Endothelial cell of umbilical vein (primary cell): ENCODE data around the gene CSNK1E. TPM values are rescaled to one million over a fixed set of nuclear protein-coding genes. Genes with fewer than 3 reads are reported as not detected.

Source experiments
- BruUV-seq: library from RNA; stranded (reverse); fragments of 400-500 nt; replicated peaks from 2 replicates; lab custom pipeline; 2021; lab: Mats Ljungman, UMichigan
- CTCF ChIA-PET: fragments of 300-600, 350-600 bp; sonication (Branson Sonifier 250); formaldehyde crosslinking; loops from one replicate; lab custom pipeline; 2021; ENCODE audit warnings: antibody characterized with exemption, inconsistent platforms; lab: Charles Lee
- POLR2A ChIA-PET: fragments of 300-600, 350-600 bp; sonication (Branson Sonifier 250); formaldehyde crosslinking; loops from one replicate; lab custom pipeline; 2021; ENCODE audit warnings: antibody characterized with exemption, inconsistent platforms; lab: Charles Lee
- DNase-seq: peaks from one replicate; pipeline ENCODE4 v3.0.0-alpha.2; 2011; ENCODE audit warnings: low read depth, low spot score
- FAIRE-seq: peaks from 2 replicates; lab custom pipeline; 2011; peaks lifted over from hg19 to GRCh38; lab: Jason Lieb, UNC
- H2AFZ ChIP-seq: 2 replicates; pipeline ENCODE4 v1.6.0; 2012; ENCODE audit warnings: low read depth, low read length, control low read depth, inconsistent platforms
- H3K27ac ChIP-seq: 2 replicates; pipeline ENCODE4 v1.5.1; 2011; ENCODE audit warnings: low read depth, mild to moderate bottlenecking, control low read depth, low read length, moderate library complexity; ENCODE audit not compliant: insufficient read depth
- H3K27me3 ChIP-seq, 2 experiments: 2 replicates each; pipeline versions ENCODE4 v1.6.0 to v1.6.1; 2011; ENCODE audit warnings: low read length in 2 of 2, mixed read lengths in 1 of 2; ENCODE audit not compliant: control insufficient read depth in 2 of 2, insufficient read depth in 2 of 2
- H3K36me3 ChIP-seq, 2 experiments: 2 replicates in 1 of 2; 3 replicates in 1 of 2; pipeline ENCODE4 v1.5.1; 2011; ENCODE audit warnings: low read length in 2 of 2, mild to moderate bottlenecking in 1 of 2, moderate library complexity in 1 of 2; ENCODE audit not compliant: control insufficient read depth in 2 of 2, insufficient read depth in 2 of 2; ENCODE audit errors: extremely low read depth in 1 of 2
- H3K4me1 ChIP-seq: 3 replicates; pipeline ENCODE4 v1.5.1; 2011; ENCODE audit warnings: mild to moderate bottlenecking, low read length; ENCODE audit not compliant: control insufficient read depth, insufficient read depth; ENCODE audit errors: extremely low read depth
- H3K4me2 ChIP-seq: 2 replicates; pipeline ENCODE4 v1.6.1; 2011; ENCODE audit warnings: low read length, control low read depth, mixed read lengths; ENCODE audit not compliant: insufficient read depth
- H3K4me3 ChIP-seq, 3 experiments: fragments of 200-600 bp in 1 of 3; sonication (generic), shearing (Covaris generic) in 1 of 3; replicated peaks in 1 of 3; 2 replicates each; pipeline ENCODE4 v1.5.1; 2011 to 2016; ENCODE audit warnings: control low read depth in 3 of 3, low read length in 3 of 3, mild to moderate bottlenecking in 2 of 3, inconsistent platforms in 1 of 3, low read depth in 1 of 3, moderate library complexity in 1 of 3; ENCODE audit not compliant: insufficient read depth in 1 of 3
- H3K79me2 ChIP-seq: 2 replicates; pipeline ENCODE4 v1.6.0; 2012; ENCODE audit warnings: low read length, inconsistent platforms; ENCODE audit not compliant: control insufficient read depth, insufficient read depth
- H3K9ac ChIP-seq: replicated peaks from 2 replicates; pipeline ENCODE3; 2011; ENCODE audit warnings: low read length, control low read depth; ENCODE audit not compliant: insufficient read depth; ENCODE audit errors: extremely low read depth
- H3K9me1 ChIP-seq: replicated peaks from 3 replicates; pipeline ENCODE4 v1.6.0; 2011; ENCODE audit warnings: mild to moderate bottlenecking, low read length; ENCODE audit not compliant: control insufficient read depth, insufficient read depth; ENCODE audit errors: extremely low read depth
- H3K9me3 ChIP-seq: replicated peaks from 2 replicates; pipeline ENCODE4 v1.5.1; 2012; ENCODE audit warnings: low read length, inconsistent platforms; ENCODE audit not compliant: control insufficient read depth, insufficient read depth
- H4K20me1 ChIP-seq: replicated peaks from 2 replicates; pipeline ENCODE3; 2011; ENCODE audit warnings: mild to moderate bottlenecking, low read length; ENCODE audit not compliant: control insufficient read depth, insufficient read depth; ENCODE audit errors: extremely low read depth
- CTCF ChIP-seq, 2 donors: IDR thresholded peaks; 1 replicate in 1 of 2; 2 replicates in 1 of 2; pipeline ENCODE4 v1.5.1; 2011; ENCODE audit warnings: low read length in 2 of 2, mild to moderate bottlenecking in 2 of 2, moderate library complexity in 2 of 2, control low read depth in 1 of 2, inconsistent platforms in 1 of 2, low read depth in 1 of 2; ENCODE audit not compliant: insufficient read depth in 1 of 2; ENCODE audit errors: extremely low read depth in 1 of 2
- EZH2 ChIP-seq: IDR thresholded peaks from 2 replicates; pipeline ENCODE4 v1.6.1; 2012; ENCODE audit warnings: borderline replicate concordance, low read depth, mild to moderate bottlenecking, moderate library complexity, low read length, inconsistent platforms; ENCODE audit not compliant: severe bottlenecking
- FOS ChIP-seq: IDR thresholded peaks from 2 replicates; pipeline ENCODE4 v1.6.1; 2011; ENCODE audit warnings: mild to moderate bottlenecking, low read length, moderate library complexity, borderline replicate concordance; ENCODE audit not compliant: insufficient read depth
- JUN ChIP-seq: IDR thresholded peaks from 2 replicates; pipeline ENCODE4 v1.6.1; 2011; ENCODE audit warnings: borderline replicate concordance, low read depth; ENCODE audit not compliant: insufficient read length, insufficient read depth
- MYC ChIP-seq: IDR thresholded peaks from one replicate; pipeline ENCODE4 v1.6.1; 2011; ENCODE audit warnings: mild to moderate bottlenecking, low read depth, low read length
- POLR2A ChIP-seq: IDR thresholded peaks from 2 replicates; pipeline ENCODE4 v1.6.1; 2012; ENCODE audit warnings: low read depth, mild to moderate bottlenecking, control low read depth, low read length
- dilution Hi-C: fragments of 300-500 bp; cut with MboI; formaldehyde crosslinking; loops from one replicate; pipeline ENCODE4 v1.15.0; 2019; ENCODE audit warnings: low sequenced_read_pairs; ENCODE audit not compliant: extremely low pct_ligation_motif_present
- intact Hi-C: fragments of 100-400 bp; cut with micrococcal nuclease; formaldehyde crosslinking; loops from one replicate; pipeline ENCODE4 v1.10.0; 2022
- polyA plus RNA-seq, 4 experiments: library from polyadenylated mRNA; depleted of rRNA in 3 of 4; stranded (reverse) in 3 of 4; unstranded in 1 of 4; fragments of >200 nt; gene quantifications; 2 replicates each; pipeline versions ENCODE4 v1.2.1 to v1.2.3, GENCODE V29; 2011 to 2012; ENCODE audit warnings: missing spikeins in 1 of 4
- total RNA-seq: library from RNA; stranded (reverse); gene quantifications from 2 replicates; pipeline ENCODE4 v1.2.3, GENCODE V29; 2021
- TF ChIP-seq, protein P1 (sequence below): IDR thresholded peaks from 2 replicates; pipeline ENCODE4 v1.6.1; 2011; ENCODE audit not compliant: insufficient read depth, insufficient read length

The CSNK1E gene
- total and polyA plus RNA-seq, 2 donors (not counting 3 experiments of a cell fraction or from before 2014, with no cell fraction given): 259 to 262 TPM

DNA sequence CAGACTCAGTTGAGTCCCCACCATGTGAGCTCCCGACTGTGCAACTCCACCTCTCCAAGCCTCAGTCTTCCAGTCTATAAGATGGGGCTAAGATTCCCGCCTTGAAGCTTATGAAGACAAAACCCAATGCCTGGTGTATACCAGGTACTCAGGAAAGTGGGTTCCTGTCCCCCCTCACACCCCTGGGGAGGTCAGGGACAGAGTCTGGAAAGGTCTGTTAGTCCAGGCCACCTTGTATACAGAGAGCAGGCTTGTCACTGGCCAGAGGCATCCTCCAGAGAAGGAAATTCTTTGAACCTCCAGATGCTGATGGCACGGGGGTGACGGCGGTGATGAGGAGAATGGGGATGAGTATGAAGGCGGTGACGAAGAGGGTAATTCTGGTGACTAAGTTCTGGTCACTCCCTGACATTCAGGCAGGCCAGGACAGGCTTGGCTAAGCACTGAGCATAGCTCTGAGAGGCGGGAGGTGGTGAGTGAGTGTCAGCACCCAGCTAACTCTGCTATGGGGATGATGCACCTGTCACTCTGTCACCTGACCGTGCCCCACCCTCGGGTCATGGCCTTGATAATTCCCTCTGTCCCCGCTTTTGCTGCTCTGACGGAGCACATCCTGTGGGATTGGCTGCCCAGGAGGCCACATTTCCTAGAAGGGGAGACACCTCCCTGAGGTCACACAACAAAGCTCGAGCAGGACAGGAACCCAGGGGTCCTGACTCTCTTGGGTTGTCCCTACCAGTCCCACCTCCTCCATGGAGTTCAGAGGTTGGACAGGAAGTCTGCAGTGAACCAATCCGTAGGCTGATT is 30.9 kb upstream of the CSNK1E start:
- FAIRE-seq (no peak), DNase-seq (no peak)
- CTCF ChIA-PET: interaction anchor here (0.7 to 1.8 kb wide), 5 partner anchors 10 to 296 kb away, joined by 3 to 10 read pairs (median 3); no protein-coding TSS in a partner anchor
- Histone ChIP-seq H3K27ac (no peak overlapping the region), H3K9ac (no peak overlapping the region), H3K79me2 (no peaks in the 10 kb centered on the region), H3K4me2 (no peak overlapping the region), H2AFZ (no peak overlapping the region), H3K27me3 (no peaks in the 10 kb centered on the region), H4K20me1 (no peaks in the 10 kb centered on the region), H3K9me1 (no peaks in the 10 kb centered on the region), H3K9me3 (no peaks in the 10 kb centered on the region), H3K4me3 (no peak overlapping the region), H3K36me3 (no peaks in the 10 kb centered on the region), H3K4me1 (no peaks in the 10 kb centered on the region)
- TSS peak; percentile 2 for BruUV-seq
- TF ChIP-seq, protein P1, sequence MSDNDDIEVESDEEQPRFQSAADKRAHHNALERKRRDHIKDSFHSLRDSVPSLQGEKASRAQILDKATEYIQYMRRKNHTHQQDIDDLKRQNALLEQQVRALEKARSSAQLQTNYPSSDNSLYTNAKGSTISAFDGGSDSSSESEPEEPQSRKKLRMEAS: no peak
- no peak for TF ChIP-seq CTCF (IDR thresholded peaks at IDR 0.05; ENCODE audit: extremely low read depth in 1 of 2, insufficient read depth in 1 of 2, low read depth in 1 of 2, low read length in 2 of 2)
- TF ChIP-seq EZH2: no peak
- TF ChIP-seq MYC: no peak
- TF ChIP-seq FOS: no peak
- no peak for TF ChIP-seq POLR2A
- no peak for TF ChIP-seq JUN
- dilution Hi-C loops (no loop called here), intact Hi-C loops (no loop called here)
- POLR2A ChIA-PET: no interaction called here
